Neural progenitor cell (in vitro differentiated cells): ENCODE data around the gene FRMPD1. TPM values are rescaled to one million over a fixed set of nuclear protein-coding genes. Genes with fewer than 3 reads are reported as not detected.
"Not testable (repeated sequence)": the region's sequence is repeated elsewhere in the genome, so short reads cannot be mapped to it uniquely, and the experiment has no call there.

Experiments
- DNase-seq: peaks from one replicate; pipeline ENCODE4 v3.0.0-alpha.2; 2016; ENCODE audit warnings: low spot score
- H2AFZ ChIP-seq: fragments of 200-600 bp; sonication (generic); replicated peaks from 2 replicates; pipeline ENCODE4 v1.6.1; 2016; ENCODE audit warnings: antibody characterized with exemption
- H3F3A ChIP-seq: fragments of 200-600 bp; sonication (generic); 2 replicates; pipeline ENCODE4 v1.6.1; 2016; ENCODE audit warnings: antibody characterized with exemption, low read depth
- H3K27ac ChIP-seq: fragments of 200-600 bp; sonication (generic); 2 replicates; pipeline ENCODE4 v1.5.1; 2016; ENCODE audit warnings: mild to moderate bottlenecking
- H3K27me3 ChIP-seq: fragments of 200-600 bp; sonication (generic); 2 replicates; pipeline ENCODE4 v1.6.1; 2016; ENCODE audit warnings: mild to moderate bottlenecking, moderate library complexity
- H3K36me3 ChIP-seq: fragments of 200-600 bp; sonication (generic); 2 replicates; pipeline ENCODE4 v1.5.1; 2016
- H3K4me1 ChIP-seq: fragments of 200-600 bp; sonication (generic); 2 replicates; pipeline ENCODE4 v1.6.1; 2016; ENCODE audit warnings: mixed run types
- H3K4me2 ChIP-seq: fragments of 200-600 bp; sonication (generic); 2 replicates; pipeline ENCODE4 v1.6.1; 2016
- H3K4me3 ChIP-seq: fragments of 200-600 bp; sonication (generic); 2 replicates; pipeline ENCODE4 v1.5.1; 2016
- H3K79me2 ChIP-seq: fragments of 200-600 bp; sonication (generic); 2 replicates; pipeline ENCODE4 v1.6.1; 2016; ENCODE audit warnings: low read depth
- H3K9ac ChIP-seq: fragments of 200-600 bp; sonication (generic); 2 replicates; pipeline ENCODE4 v1.6.1; 2016
- H3K9me3 ChIP-seq: fragments of 200-600 bp; sonication (generic); 2 replicates; pipeline ENCODE4 v1.5.1; 2016; ENCODE audit warnings: low read depth
- H4K20me1 ChIP-seq: fragments of 200-600 bp; sonication (generic); 2 replicates; pipeline ENCODE4 v1.6.1; 2016; ENCODE audit warnings: low read depth
- H3K27ac Mint-ChIP-seq: 3 replicates; pipeline ENCODE4 v1.8.0; 2021; ENCODE audit warnings: mixed read lengths
- H3K27me3 Mint-ChIP-seq: 2 replicates; pipeline ENCODE4 v1.8.0; 2022; ENCODE audit warnings: low read depth, mild to moderate bottlenecking, inconsistent platforms, moderate library complexity, mixed read lengths; ENCODE audit not compliant: insufficient read depth
- H3K36me3 Mint-ChIP-seq: 3 replicates; pipeline ENCODE4 v1.8.0; 2021; ENCODE audit warnings: mixed read lengths
- H3K4me1 Mint-ChIP-seq: 3 replicates; pipeline ENCODE4 v1.8.0; 2021; ENCODE audit warnings: mixed read lengths
- H3K4me3 Mint-ChIP-seq: 3 replicates; pipeline ENCODE4 v1.8.0; 2021; ENCODE audit warnings: mild to moderate bottlenecking, moderate library complexity, mixed read lengths
- H3K9me3 Mint-ChIP-seq: 3 replicates; pipeline ENCODE4 v1.8.0; 2020; ENCODE audit warnings: mixed read lengths
- EZH2 ChIP-seq: fragments of 200-600 bp; sonication (generic); IDR thresholded peaks from 2 replicates; pipeline ENCODE4 v1.6.1; 2017; ENCODE audit warnings: antibody characterized with exemption, mild to moderate bottlenecking, moderate library complexity
- EZH2phosphoT487 ChIP-seq: fragments of 200-600 bp; sonication (generic); IDR thresholded peaks from 2 replicates; pipeline ENCODE4 v1.6.1; 2017; ENCODE audit warnings: antibody characterized with exemption
- total RNA-seq: library from RNA; depleted of rRNA; stranded (reverse); fragments of >200 nt; gene quantifications from 2 replicates; pipeline ENCODE4 v1.2.3, GENCODE V29; 2015; ENCODE audit warnings: low replicate concordance
- TF ChIP-seq, protein P1 (sequence below): fragments of 200-600 bp; sonication (generic); IDR thresholded peaks from 2 replicates; pipeline ENCODE4 v1.5.1; 2017; ENCODE audit warnings: antibody characterized with exemption, mild to moderate bottlenecking

The FRMPD1 gene, protein sequence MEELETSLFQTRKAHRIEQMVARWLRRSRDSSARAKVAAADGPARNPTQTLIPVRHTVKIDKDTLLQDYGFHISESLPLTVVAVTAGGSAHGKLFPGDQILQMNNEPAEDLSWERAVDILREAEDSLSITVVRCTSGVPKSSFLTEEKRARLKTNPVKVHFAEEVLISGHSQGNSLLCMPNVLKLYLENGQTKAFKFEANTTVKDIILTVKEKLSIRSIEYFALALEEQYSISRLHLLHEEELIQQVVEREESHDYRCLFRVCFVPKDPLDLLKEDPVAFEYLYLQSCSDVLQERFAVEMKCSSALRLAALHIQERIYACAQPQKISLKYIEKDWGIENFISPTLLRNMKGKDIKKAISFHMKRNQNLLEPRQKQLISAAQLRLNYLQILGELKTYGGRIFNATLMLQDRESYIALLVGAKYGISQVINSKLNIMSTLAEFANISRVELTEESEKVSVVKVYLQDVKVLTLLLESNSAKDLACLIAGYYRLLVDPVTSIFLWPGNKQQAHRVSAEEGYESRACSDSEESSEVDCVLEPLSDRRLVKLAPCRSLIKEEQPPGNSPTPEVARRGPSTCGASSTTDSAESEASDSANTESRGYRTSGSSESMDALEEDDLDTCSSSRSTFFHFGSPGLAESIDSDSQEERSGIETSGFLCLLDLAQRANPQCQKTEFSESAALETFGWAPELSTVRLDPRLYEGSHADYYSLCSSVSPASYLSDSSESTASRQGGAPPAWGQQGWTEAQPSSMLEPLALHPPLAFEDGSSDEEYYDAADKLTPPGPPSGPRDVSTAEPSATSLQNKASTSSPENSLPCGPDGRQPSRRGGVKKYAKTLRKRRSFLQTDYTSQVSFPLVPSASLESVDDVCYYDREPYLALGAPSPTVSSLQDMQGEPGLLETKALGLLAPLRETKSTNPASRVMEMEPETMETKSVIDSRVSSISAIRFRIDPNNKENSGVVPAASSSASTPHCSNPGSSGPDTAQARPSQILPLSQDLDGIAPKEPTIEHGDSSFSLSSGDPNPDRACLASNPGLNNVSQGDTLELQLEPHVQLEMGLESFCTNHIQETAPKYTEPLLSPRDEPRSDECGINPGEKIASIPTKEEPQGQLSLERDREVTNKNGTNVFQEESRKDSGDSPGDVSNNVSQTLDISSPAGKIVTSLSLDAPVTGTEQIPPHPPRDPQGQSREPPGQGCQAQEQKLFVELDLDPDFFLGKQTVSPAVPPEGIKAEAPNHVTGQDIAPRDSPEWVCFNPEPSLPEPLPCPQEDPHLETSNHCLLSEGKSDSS (N-terminal part only)
- total RNA-seq = not detected in 2 replicates

DNA sequence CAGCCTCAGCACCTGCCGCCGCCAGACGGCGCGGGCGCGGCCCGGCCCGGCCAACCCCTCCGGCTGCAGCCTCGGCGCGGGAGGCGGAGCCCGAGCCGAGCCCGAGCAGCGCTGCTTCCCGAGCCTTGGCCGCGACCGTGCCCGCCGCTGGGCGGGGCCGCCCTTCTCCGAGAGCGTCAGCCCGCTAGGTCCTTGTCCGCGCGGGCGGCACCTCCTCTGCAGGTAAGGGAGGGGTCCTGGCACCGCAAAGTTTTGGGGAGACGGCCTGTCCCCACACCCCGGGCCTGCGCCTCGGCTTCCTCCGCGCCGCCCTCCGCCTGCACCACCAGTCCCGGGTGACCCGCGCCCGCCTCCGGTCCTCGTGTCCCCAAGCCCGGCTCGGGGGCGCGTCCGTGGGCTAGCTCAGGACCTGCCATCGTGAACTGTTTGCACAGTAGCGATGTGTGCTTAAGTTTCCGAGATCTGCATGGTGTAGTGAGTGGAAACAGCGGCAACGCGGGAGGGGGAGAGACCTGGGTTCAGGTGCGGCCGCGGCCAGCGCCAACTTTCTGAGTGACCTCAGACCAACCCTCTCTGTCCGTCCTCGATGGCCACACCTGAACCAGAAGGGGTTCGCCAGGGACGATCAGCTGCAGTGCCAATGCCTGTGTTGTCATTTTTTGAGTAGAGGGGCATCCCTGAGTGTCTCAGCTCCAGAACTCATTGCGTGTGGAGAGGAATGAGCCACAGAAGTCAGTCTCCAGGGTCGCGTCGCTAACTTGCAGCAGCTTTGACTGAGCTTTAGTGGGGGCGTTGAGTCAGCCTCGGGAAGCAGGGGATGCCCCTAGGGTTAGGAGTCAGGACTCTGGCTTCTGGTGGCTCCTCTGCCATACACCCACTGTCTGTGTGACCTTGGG lies at the start of gene FRMPD1:
Gene FRMPD1 (plus strand): TSS at position 82 of the 896 bp plus-strand sequence. CDS start 41,688 bp downstream, outside the sequence.
- H3K36me3 ChIP-seq = no peaks in the 10 kb centered on the region
- H3K27ac Mint-ChIP-seq = no peak within 1 kb of the TSS
- peaks cover 8% of the 10 kb centered on the region for H3K4me1 Mint-ChIP-seq
- H3K9me3 ChIP-seq = no peaks in the 10 kb centered on the region
- no peaks in the 10 kb centered on the region for H3K79me2 ChIP-seq
- TF ChIP-seq EZH2phosphoT487 = peak; percentile 85
- TF ChIP-seq, protein P1, sequence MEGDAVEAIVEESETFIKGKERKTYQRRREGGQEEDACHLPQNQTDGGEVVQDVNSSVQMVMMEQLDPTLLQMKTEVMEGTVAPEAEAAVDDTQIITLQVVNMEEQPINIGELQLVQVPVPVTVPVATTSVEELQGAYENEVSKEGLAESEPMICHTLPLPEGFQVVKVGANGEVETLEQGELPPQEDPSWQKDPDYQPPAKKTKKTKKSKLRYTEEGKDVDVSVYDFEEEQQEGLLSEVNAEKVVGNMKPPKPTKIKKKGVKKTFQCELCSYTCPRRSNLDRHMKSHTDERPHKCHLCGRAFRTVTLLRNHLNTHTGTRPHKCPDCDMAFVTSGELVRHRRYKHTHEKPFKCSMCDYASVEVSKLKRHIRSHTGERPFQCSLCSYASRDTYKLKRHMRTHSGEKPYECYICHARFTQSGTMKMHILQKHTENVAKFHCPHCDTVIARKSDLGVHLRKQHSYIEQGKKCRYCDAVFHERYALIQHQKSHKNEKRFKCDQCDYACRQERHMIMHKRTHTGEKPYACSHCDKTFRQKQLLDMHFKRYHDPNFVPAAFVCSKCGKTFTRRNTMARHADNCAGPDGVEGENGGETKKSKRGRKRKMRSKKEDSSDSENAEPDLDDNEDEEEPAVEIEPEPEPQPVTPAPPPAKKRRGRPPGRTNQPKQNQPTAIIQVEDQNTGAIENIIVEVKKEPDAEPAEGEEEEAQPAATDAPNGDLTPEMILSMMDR = no peak
- TF ChIP-seq EZH2 = peak; percentile 83
- peaks cover 6% of the 10 kb centered on the region for H3K4me1 ChIP-seq
- H3K27ac ChIP-seq = no peak within 1 kb of the TSS
- peak within 1 kb of the TSS; percentile 83 for H3K4me3 Mint-ChIP-seq
- H3K27me3 Mint-ChIP-seq = peaks cover 49% of the 10 kb centered on the region
- no peaks in the 10 kb centered on the region for H3K9me3 Mint-ChIP-seq
- H3K27me3 ChIP-seq = peaks cover 96% of the 10 kb centered on the region
- peak within 1 kb of the TSS; percentile 62 for H3K4me3 ChIP-seq
- H2AFZ ChIP-seq = peak within 1 kb of the TSS; percentile 63
- peaks cover 9% of the 10 kb centered on the region for H3F3A ChIP-seq
- H4K20me1 ChIP-seq = peaks cover 17% of the 10 kb centered on the region
- peak within 1 kb of the TSS; percentile 98 for H3K4me2 ChIP-seq
- H3K9ac ChIP-seq = no peak within 1 kb of the TSS
- DNase-seq = peak; percentile 92
- H3K36me3 Mint-ChIP-seq = no peaks in the 10 kb centered on the region

DNA sequence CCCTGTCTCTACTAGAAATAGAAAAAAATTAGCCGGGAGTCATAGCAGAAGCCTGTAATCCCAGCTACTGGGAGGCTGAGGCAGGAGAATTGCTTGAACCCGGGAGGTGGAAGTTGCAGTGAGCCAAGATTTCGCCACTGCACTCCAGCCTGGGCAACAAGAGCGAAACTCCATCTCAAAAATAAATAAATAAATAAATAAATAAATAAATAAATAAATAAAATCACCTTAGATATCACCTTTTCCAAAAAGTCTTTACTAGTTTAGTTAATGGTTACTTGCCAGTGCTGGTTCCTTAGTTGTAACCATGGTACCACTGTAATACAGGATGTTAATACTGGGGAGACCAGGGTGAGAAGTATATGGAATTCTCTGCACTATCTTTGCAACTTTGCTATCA lies 48.7 kb upstream of the FRMPD1 start:
- H3K27me3 ChIP-seq = peaks cover 27% of the 10 kb centered on the region
- H3K79me2 ChIP-seq, H4K20me1 ChIP-seq, H3F3A ChIP-seq, DNase-seq, H3K36me3 ChIP-seq, H3K4me2 ChIP-seq, H3K27ac Mint-ChIP-seq, H3K27me3 Mint-ChIP-seq, H3K4me3 Mint-ChIP-seq, H3K4me1 Mint-ChIP-seq, H3K36me3 Mint-ChIP-seq, H3K4me3 ChIP-seq, H3K4me1 ChIP-seq, H3K9me3 ChIP-seq, H3K9ac ChIP-seq, H3K27ac ChIP-seq, H2AFZ ChIP-seq, H3K9me3 Mint-ChIP-seq: not testable (repeated sequence)

DNA sequence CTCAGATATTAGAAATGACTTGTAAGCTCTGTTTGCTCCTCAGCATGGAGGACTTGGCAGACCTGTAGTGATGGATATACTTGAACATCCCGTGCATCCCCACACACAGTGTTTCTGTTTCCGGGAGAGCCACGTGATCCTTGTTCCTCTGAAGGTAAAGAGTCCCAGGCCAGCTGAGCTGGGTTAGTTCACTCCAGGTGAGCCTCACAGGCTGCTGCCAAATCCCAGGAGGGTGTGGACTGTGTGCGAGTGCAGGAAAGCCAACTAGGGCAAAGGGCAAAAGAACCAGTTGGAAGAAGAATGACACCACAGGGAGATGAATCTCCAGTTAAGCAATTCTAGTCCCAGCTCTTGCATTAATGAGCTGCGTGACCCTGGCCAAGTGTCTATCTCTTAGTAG lies 47.9 kb upstream of the FRMPD1 start:
- H3K9me3 ChIP-seq = no peaks in the 10 kb centered on the region
- peaks cover 20% of the 10 kb centered on the region for H3K27me3 ChIP-seq
- TF ChIP-seq EZH2phosphoT487 (no peak), EZH2 (no peak)
- TF ChIP-seq, protein P1 = no peak
- Mint-ChIP-seq H3K27me3 (no peaks in the 10 kb centered on the region), H3K9me3 (no peaks in the 10 kb centered on the region), H3K4me1 (peaks cover 2% of the 10 kb centered on the region), H3K27ac (peak overlapping the region; percentile 33), H3K36me3 (no peaks in the 10 kb centered on the region), H3K4me3 (no peak overlapping the region)
- no peak overlapping the region for H3K4me2 ChIP-seq
- no peaks in the 10 kb centered on the region for H3K79me2 ChIP-seq
- no peaks in the 10 kb centered on the region for H3F3A ChIP-seq
- no peak for DNase-seq
- H3K27ac ChIP-seq = no peak overlapping the region
- no peaks in the 10 kb centered on the region for H3K36me3 ChIP-seq
- H3K9ac ChIP-seq = no peak overlapping the region
- no peaks in the 10 kb centered on the region for H4K20me1 ChIP-seq
- H2AFZ ChIP-seq = no peak overlapping the region
- H3K4me3 ChIP-seq = no peak overlapping the region
- no peaks in the 10 kb centered on the region for H3K4me1 ChIP-seq
